ENCODE results near the gene RUNX3. TPM values are rescaled to one million over a fixed set of nuclear protein-coding genes. Genes with fewer than 3 reads are reported as not detected.

The RUNX3 gene
- total RNA-seq, 1 donor from 2014 or later = not detected

GRCh38 chr1:24925082-24925779 lies 4.8 kb downstream of the RUNX3 start:
- H3K27me3 Mint-ChIP-seq (ENCODE audit: unreplicated experiment) = peaks cover 59% of the 10 kb centered on the region
- peaks cover 10% of the 10 kb centered on the region for H3K4me1 Mint-ChIP-seq (ENCODE audit: unreplicated experiment)

DNA sequence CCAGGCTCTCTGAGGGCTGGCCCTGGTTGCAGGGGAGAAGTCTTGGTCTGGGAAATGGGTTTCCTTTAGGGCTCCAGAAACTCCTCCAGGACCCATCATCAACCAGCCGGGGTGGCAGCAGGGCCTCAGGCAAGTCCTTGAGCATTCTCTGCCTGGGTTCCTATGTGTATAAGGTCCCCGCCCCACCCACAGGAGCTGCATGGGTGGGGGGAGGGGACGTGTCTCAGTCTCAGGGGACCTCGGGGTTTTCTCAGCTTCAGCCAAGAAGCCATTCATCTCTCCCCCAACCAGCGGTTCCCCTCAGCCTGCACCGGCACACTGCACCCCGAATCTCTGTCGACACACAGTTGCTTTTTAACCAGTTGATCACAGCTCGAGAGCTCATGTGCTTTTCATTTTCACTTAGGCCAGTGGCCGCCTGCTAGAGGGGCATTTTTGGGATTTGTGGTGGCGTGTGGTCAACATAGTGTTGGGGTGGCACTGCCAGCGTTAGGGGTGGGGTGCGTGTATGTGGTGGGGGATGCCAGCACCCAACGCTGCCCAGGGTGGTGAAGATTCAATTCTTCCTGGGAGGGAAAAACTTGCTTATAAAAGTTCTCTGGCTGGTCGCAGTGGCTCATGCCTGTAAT lies 6.5 kb downstream of the RUNX3 start:
- no peak for TF ChIP-seq CTCF (IDR thresholded peaks at IDR 0.05)
- Mint-ChIP-seq H3K36me3 (ENCODE audit: unreplicated experiment) (no peaks in the 10 kb centered on the region), H3K4me1 (ENCODE audit: unreplicated experiment) (peaks cover 9% of the 10 kb centered on the region), H3K27me3 (ENCODE audit: unreplicated experiment) (peaks cover 55% of the 10 kb centered on the region), H3K27ac (ENCODE audit: unreplicated experiment) (no peak overlapping the region), H3K4me3 (ENCODE audit: unreplicated experiment) (no peak overlapping the region), H3K9me3 (ENCODE audit: unreplicated experiment) (no peaks in the 10 kb centered on the region)
- no peak for DNase-seq (ENCODE audit: extremely low spot score, unreplicated experiment)

More at GRCh38 chr1:24925082-24925779, 4.8 kb downstream of the RUNX3 start:
- no peak for TF ChIP-seq CTCF (IDR thresholded peaks at IDR 0.05)
- H3K9me3 Mint-ChIP-seq (ENCODE audit: unreplicated experiment) = no peaks in the 10 kb centered on the region
- H3K4me3 Mint-ChIP-seq (ENCODE audit: unreplicated experiment) = no peak overlapping the region
- H3K36me3 Mint-ChIP-seq (ENCODE audit: unreplicated experiment) = no peaks in the 10 kb centered on the region
- DNase-seq (ENCODE audit: extremely low spot score, unreplicated experiment) = no peak
- H3K27ac Mint-ChIP-seq (ENCODE audit: unreplicated experiment) = no peak overlapping the region

DNA sequence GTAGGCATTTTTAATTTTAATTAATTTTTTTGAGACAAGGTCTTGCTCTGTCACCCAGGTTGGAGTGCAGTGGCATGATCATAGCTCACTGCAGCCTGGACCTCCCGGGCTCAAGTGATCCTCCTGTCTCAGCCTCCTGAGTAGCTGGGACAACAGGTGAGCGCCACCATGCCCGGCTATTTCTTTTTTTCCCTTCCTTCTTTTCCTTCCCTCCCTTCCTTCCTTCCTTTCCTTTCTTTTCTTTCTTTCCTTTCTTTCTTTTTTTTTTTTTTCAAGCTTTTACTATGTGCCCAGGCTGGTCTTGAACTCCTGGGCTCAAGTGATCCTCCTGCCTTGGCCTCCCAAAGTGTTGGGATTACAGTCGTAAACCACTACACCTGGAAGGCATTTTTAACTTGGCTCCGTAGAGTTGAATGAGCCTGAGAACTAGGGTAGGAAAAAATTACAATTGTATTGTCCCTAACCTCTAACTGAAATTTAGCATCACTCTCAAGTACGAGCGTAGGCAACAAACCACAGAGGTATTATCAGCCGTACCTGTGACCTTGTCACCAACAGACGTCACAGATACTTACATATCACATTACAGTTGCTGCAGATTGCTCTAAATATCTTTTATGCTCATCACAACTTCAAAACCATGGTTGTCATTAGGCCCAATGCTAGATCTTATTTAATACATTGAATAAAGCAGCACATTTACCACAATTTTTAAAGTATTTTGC lies 8.0 kb downstream of the RUNX3 start:
- Mint-ChIP-seq H3K36me3 (ENCODE audit: unreplicated experiment) (no peaks in the 10 kb centered on the region), H3K4me3 (ENCODE audit: unreplicated experiment) (no peak overlapping the region), H3K4me1 (ENCODE audit: unreplicated experiment) (peaks cover 7% of the 10 kb centered on the region), H3K9me3 (ENCODE audit: unreplicated experiment) (no peaks in the 10 kb centered on the region), H3K27me3 (ENCODE audit: unreplicated experiment) (peaks cover 40% of the 10 kb centered on the region), H3K27ac (ENCODE audit: unreplicated experiment) (no peak overlapping the region)
- no peak for TF ChIP-seq CTCF (IDR thresholded peaks at IDR 0.05)
- DNase-seq (ENCODE audit: extremely low spot score, unreplicated experiment) = no peak

GRCh38 chr1:24921412-24921811 lies 8.7 kb downstream of the RUNX3 start:
- Mint-ChIP-seq H3K4me3 (ENCODE audit: unreplicated experiment) (no peak overlapping the region), H3K27ac (ENCODE audit: unreplicated experiment) (no peak overlapping the region), H3K27me3 (ENCODE audit: unreplicated experiment) (peaks cover 34% of the 10 kb centered on the region), H3K9me3 (ENCODE audit: unreplicated experiment) (no peaks in the 10 kb centered on the region), H3K4me1 (ENCODE audit: unreplicated experiment) (peaks cover 5% of the 10 kb centered on the region), H3K36me3 (ENCODE audit: unreplicated experiment) (no peaks in the 10 kb centered on the region)
- TF ChIP-seq CTCF (IDR thresholded peaks at IDR 0.05) = no peak
- no peak for DNase-seq (ENCODE audit: extremely low spot score, unreplicated experiment)

DNA sequence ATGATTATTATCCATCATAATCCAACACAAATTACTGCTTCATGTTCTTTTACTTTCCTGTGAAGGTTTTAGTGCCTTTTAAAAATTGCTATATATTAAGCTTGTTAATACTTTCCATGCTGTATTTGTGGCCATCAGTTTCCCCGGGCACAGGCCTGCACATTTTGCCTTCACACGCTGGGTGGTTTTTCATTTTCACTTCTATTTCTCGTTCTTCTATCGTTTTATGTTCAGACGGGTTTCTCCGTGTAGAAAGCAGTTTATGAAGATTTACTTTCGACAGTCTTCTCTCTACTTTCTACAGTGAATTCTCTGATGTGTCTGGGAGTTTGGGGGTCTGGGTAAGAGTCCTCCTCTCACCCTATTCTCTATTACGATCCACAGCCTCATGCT lies 9.5 kb downstream of the RUNX3 start:
- Mint-ChIP-seq H3K4me1 (ENCODE audit: unreplicated experiment) (peaks cover 3% of the 10 kb centered on the region), H3K27ac (ENCODE audit: unreplicated experiment) (no peak overlapping the region), H3K36me3 (ENCODE audit: unreplicated experiment) (no peaks in the 10 kb centered on the region), H3K9me3 (ENCODE audit: unreplicated experiment) (no peaks in the 10 kb centered on the region), H3K27me3 (ENCODE audit: unreplicated experiment) (peaks cover 26% of the 10 kb centered on the region), H3K4me3 (ENCODE audit: unreplicated experiment) (no peak overlapping the region)
- no peak for TF ChIP-seq CTCF (IDR thresholded peaks at IDR 0.05)
- no peak for DNase-seq (ENCODE audit: extremely low spot score, unreplicated experiment)

All from osteocyte (in vitro differentiated cells).